Measurements from ENCODE around the gene SYS1.
A peak's percentile ranks its signal among the peaks of the same experiment; 100 is the strongest.

SYS1 gene

DNA sequence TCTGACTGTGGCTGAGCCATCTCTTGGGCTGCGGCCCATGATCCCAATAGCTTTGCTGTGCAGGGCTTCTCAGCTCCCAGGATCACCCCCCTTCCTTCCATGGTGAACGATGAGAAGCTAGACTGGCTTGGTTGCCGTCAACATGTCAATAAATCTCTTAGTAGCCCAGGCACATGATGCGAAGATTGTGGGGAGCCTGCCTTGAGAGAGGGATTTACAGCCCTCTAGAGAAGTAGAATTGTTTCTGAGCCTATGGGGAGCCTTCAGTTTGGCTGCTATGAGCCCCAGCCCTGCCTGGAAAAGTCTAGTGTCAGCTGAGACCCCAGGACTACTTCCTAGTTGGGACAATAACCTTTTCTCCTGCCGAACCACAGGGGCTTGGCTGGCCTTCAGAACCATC, 49.7 kb downstream of the SYS1 start:
- no peak for DNase-seq (ENCODE audit: low read depth in 3 of 3, low spot score in 1 of 3)

- no peak for DNase-seq (ENCODE audit: low read depth in 3 of 3, low spot score in 1 of 3)
These were observed 50.5 kb downstream of the SYS1 start for GRCh38 chr20:45413479-45413878.

- DNase-seq (ENCODE audit: low read depth in 3 of 3, low spot score in 1 of 3): peak; percentile 59 to 74 (median 73)
These were observed 53.1 kb downstream of the SYS1 start, which contains the start of gene PIGT for GRCh38 chr20:45415822-45416637. Gene PIGT, plus strand, starts transcription at chr20:45416141. Its CDS starts 16 bp downstream, at chr20:45416157.

- no peak for DNase-seq (ENCODE audit: low read depth in 3 of 3, low spot score in 1 of 3)
These were observed 54.0 kb downstream of the SYS1 start for GRCh38 chr20:45416917-45417316.
